ENCODE results near the gene TRAPPC12. TPM values are rescaled to one million over a fixed set of nuclear protein-coding genes. Genes with fewer than 3 reads are reported as not detected.
A peak's percentile ranks its signal among the peaks of the same experiment; 100 is the strongest.

Gene TRAPPC12
- total RNA-seq, 1 experiment from 2014 or later = 86.0 TPM

DNA sequence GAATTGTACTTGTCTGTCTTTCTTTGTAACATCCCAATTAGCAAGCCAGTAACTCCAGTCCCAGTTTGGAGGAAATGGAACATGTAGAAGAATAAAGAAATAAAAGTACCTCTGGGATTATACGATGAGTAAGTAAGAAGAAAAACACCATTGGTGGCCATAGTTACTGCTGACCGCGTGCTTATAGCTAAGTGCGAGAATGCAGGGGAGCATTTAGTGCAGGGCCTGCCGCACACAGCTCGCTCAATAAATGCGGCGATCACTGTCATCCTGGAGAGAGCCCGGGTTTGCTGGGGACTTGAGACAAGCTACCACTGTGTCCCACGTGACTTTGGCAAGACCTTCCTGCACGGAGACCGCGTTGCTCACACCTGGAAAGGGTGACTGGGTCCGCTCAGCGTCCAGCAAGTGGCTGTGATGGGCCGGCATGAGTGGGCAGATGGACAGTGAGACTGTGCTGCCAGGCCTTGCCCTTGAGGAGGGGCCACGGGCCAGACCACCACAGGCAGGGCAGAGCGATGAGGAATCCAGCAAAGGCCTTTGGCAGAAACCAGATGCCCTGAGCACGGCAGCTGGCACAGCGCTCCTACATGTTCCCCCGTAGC lies 85.0 kb downstream of the TRAPPC12 start:
- Histone ChIP-seq H2BK12ac (ENCODE audit: insufficient read length, low read depth, low read length) (no peak overlapping the region), H2BK20ac (ENCODE audit: low read depth, low read length, poor library complexity, severe bottlenecking) (no peak overlapping the region), H3K18ac (ENCODE audit: insufficient read length, low read depth, low read length) (no peak overlapping the region), H4K8ac (replicated peaks; ENCODE audit: insufficient read length, low read depth, low read length) (no peak overlapping the region), H3K23me2 (ENCODE audit: insufficient read length, low read depth, low read length, poor library complexity, severe bottlenecking) (no peaks in the 10 kb centered on the region), H2BK15ac (ENCODE audit: low read depth, low read length) (no peak overlapping the region), H4K5ac (ENCODE audit: insufficient read length, low read depth, low read length) (no peak overlapping the region), H3K9me3 (ENCODE audit: control insufficient read depth, low read depth, low read length) (no peaks in the 10 kb centered on the region), H2AFZ (ENCODE audit: low read length) (no peak overlapping the region), H3K23ac (ENCODE audit: insufficient read length, low read depth, low read length) (no peak overlapping the region), H3K4ac (ENCODE audit: low read depth, low read length) (no peak overlapping the region), H3T11ph (ENCODE audit: low read length) (no peak overlapping the region), H3K9ac (ENCODE audit: extremely low read depth, insufficient read length, low read length) (no peak overlapping the region), H3K27ac (ENCODE audit: insufficient read length, low read depth, low read length) (no peak overlapping the region), H3K79me1 (ENCODE audit: insufficient read depth, low read depth, low read length, poor library complexity, severe bottlenecking) (no peaks in the 10 kb centered on the region), H3K56ac (ENCODE audit: insufficient read length, low read depth, low read length) (no peak overlapping the region), H2AK5ac (ENCODE audit: insufficient read length, low read length) (no peak overlapping the region), H2BK5ac (ENCODE audit: insufficient read length, low read length) (no peak overlapping the region), H3K4me2 (ENCODE audit: insufficient read depth, insufficient read length, low read length) (no peak overlapping the region), H2BK120ac (ENCODE audit: low read depth, low read length, poor library complexity, severe bottlenecking) (no peak overlapping the region), H4K20me1 (ENCODE audit: control insufficient read depth, insufficient read depth, insufficient read length) (no peaks in the 10 kb centered on the region), H3K79me2 (ENCODE audit: insufficient read depth, low read length) (no peaks in the 10 kb centered on the region), H3K27me3 (ENCODE audit: insufficient read depth, low read length) (no peaks in the 10 kb centered on the region), H3K4me1 (ENCODE audit: insufficient read depth, low read length) (no peaks in the 10 kb centered on the region), H4K91ac (ENCODE audit: insufficient read length, low read depth, low read length) (no peak overlapping the region), H3K14ac (ENCODE audit: insufficient read depth, low read length) (no peak overlapping the region)
- Mint-ChIP-seq H3K36me3 (ENCODE audit: insufficient read depth in 1 of 3, low read depth in 3 of 3) (peaks cover 13 to 30% (median 20%) of the 10 kb centered on the region in 3 experiments; a peak in 6 of 7 replicates), H3K27me3 (ENCODE audit: low read depth) (no peaks in the 10 kb centered on the region), H3K4me3 (no peak overlapping the region), H3K27ac (0 out of 7 replicates have a peak overlapping the region, but pooled peaks of 2 of the 3 experiments have one; percentile 34 to 82), H3K4me1 (peaks cover 18 to 31% of the 10 kb centered on the region in 2 experiments), H3K9me3 (no peaks in the 10 kb centered on the region)
- TF ChIP-seq, protein P1, sequence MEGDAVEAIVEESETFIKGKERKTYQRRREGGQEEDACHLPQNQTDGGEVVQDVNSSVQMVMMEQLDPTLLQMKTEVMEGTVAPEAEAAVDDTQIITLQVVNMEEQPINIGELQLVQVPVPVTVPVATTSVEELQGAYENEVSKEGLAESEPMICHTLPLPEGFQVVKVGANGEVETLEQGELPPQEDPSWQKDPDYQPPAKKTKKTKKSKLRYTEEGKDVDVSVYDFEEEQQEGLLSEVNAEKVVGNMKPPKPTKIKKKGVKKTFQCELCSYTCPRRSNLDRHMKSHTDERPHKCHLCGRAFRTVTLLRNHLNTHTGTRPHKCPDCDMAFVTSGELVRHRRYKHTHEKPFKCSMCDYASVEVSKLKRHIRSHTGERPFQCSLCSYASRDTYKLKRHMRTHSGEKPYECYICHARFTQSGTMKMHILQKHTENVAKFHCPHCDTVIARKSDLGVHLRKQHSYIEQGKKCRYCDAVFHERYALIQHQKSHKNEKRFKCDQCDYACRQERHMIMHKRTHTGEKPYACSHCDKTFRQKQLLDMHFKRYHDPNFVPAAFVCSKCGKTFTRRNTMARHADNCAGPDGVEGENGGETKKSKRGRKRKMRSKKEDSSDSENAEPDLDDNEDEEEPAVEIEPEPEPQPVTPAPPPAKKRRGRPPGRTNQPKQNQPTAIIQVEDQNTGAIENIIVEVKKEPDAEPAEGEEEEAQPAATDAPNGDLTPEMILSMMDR (conservative IDR thresholded peaks at IDR 0.05) = no peak
- no peak for DNase-seq
- WGBS (ENCODE audit: extremely low coverage, insufficient read length, low lambda C conversion rate) = no CpG with 5 or more reads among the region's 21 CpGs

Data from H9 (cell line).